Hematopoietic multipotent progenitor cell treated with erythropoietin and hydrocortisone succinate and interleukin-3 and kit ligand, for 17 days (in vitro differentiated cells): Measurements from ENCODE around the gene WDFY1.
"Not testable (repeated sequence)": the region's sequence is repeated elsewhere in the genome, so short reads cannot be mapped to it uniquely, and the experiment has no call there.

ENCODE experiments used
- DNase-seq: peaks from one replicate; pipeline ENCODE4 v3.0.0-alpha.2; 2015; ENCODE audit warnings: low spot score

WDFY1 gene

GRCh38 chr2:223896833-223897311 is 48.3 kb downstream of the WDFY1 start:
- no peak for DNase-seq

GRCh38 chr2:223894968-223895367 is 50.2 kb downstream of the WDFY1 start:
- DNase-seq = no peak

- DNase-seq = no peak
These were observed 51.1 kb downstream of the WDFY1 start for GRCh38 chr2:223894009-223894408.

GRCh38 chr2:223890721-223891120 is 54.4 kb downstream of the WDFY1 start:
- no peak for DNase-seq

GRCh38 chr2:223889229-223889628 is 55.9 kb downstream of the WDFY1 start:
- no peak for DNase-seq

DNA sequence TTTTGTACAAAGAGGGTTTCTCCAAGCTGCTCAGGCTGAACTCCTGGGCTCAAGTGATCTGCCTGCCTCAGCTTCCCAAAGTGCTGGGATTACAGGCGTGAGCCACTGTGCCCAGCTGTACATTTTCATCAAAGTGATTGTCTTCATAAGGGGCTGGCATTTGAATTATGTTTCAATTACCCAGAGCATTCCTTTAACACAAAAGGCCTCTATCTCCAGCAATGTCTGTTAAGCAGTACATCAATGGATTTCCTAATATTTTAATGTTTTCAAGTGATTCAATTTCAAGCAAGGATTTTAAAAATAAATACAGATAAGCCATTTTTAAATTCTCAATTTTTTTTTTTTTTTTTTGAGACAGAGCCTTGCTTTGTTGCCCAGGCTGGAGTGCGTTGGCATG is 56.9 kb downstream of the WDFY1 start:
- DNase-seq = no peak

DNA sequence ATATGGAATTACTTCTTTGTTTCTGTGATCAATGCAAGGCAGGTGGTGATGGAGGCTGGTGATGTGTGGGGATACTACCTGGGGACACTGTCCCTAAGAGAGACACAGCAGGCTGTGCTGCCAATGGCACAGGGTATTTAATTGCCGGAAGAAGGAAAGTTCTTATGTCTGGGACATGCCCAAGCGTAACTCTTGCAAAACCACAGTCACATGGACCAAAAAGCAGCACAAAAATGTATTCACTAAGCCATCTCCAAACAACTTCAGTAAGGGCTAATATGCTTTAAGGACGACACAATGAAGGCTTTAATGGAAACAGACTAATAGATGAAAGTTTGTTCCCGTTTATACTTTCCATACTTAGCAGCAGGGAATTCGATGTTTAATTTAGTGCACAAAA is 58.0 kb downstream of the WDFY1 start:
- DNase-seq = no peak

- DNase-seq = no peak
These were observed 58.4 kb downstream of the WDFY1 start for GRCh38 chr2:223886726-223887125.

GRCh38 chr2:223884399-223884798 is 60.7 kb downstream of the WDFY1 start:
- no peak for DNase-seq

DNA sequence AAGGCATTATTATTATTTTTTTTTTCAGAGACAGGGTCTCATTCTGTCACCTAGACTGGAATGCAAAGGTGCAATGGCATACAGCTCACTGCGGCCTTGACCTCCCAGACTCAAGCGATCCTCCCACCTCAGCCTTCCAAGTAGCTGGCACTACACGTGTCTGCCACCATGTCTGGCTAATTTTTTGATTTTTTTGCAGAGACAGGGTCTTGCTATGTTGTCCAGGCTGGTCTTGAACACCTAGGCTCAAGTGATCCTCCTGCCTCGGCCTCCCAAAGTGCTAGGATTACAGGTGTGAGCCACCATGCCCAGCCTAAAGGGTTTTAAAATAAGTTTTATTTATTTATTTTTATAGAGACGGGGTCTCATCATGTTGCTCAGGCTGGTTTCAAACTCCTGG is 62.4 kb downstream of the WDFY1 start:
- no peak for DNase-seq

DNA sequence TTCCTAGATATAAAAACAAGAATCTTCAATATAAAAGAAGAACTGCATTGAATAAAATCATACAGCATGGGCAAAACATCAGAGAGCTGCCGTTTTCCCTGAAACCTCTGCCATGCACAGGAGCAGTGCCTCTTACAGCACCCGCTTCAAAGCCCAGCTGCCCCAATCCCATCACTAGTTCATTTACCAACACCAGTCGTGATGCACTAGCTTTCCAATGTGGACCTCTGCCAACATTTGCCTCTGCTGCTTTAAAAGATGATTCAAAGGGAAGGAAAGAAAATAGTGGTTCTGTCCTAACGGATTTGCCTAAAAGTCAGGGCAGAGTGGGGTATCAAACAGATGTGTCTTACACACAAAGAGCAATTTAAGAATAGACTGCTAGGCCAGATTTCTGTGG is 64.3 kb downstream of the WDFY1 start:
- no peak for DNase-seq

DNA sequence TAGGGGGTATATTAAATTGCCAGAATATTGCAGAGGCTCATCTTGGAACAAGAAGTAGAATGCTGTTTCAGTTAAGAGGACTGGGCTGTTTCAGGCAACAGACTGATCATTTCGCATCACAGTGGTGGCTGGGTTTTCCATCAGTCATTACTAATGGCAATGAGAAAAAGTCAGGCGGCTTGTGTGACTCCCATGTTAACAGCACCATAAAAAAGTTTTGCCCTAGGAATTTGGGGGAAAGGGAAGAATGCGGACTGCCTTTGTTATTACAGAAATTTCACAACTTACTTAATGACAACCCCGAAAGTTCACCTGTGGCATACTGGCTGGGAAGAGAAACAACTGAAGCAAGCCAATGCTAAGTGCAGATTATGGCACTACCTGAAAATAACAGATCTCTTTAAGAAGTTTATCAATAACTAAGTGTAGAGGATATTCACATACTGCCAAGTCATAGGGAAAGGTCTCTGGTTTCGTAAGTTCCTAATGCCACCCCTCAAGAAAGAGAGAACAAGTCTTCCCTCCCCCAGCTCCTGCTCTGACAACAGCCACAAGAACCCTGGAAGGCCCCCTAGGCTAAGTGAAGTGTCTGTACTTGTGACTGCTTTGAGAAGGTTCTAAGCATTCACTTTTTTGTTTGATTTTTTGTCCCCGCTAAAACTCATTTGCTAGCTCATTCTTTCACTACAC is 67.3 kb downstream of the WDFY1 start:
- no peak for DNase-seq

- DNase-seq = no peak
These were observed 71.5 kb downstream of the WDFY1 start for GRCh38 chr2:223873672-223874071.

DNA sequence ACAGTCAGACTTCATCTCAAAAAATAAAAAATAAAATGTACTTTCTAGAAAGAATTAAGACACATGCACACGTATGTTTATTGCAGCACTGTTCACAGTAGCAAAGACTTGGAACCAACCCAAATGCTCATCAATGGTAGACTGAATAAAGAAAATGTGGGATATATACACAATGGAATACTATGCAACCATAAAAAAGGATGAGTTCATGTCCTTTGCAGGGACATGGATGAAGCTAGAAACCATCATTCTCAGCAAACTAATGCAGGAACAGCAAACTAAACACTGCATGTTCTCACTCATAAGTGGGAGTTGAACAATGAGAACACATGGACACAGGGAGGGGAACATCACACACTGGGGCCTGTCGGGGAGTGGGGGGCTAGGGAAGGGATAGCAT is 72.4 kb downstream of the WDFY1 start:
- not testable (repeated sequence) for DNase-seq

- not testable (repeated sequence) for DNase-seq
These were observed 73.5 kb downstream of the WDFY1 start for GRCh38 chr2:223871661-223872060.

- no peak for DNase-seq
These were observed 74.1 kb downstream of the WDFY1 start for GRCh38 chr2:223870840-223871611.

DNA sequence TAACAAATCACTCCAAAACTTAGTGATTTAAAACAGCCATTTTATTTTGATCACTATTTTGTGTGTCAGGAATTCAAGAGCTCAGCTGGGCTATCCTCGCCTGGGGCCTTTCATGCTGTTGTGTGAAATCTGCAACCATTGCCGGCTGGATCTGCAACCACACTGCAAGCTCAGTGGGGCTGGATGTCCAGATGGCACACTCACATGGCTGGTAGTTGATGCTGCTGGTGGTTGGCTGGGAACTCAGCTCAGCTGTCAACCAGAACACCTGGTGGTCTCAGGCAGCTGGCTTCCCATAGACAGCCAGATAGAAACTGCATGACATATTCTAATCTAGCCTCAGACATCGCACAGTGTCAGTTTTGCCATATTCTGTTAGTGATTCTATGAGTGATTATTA is 77.1 kb downstream of the WDFY1 start:
- no peak for DNase-seq

DNA sequence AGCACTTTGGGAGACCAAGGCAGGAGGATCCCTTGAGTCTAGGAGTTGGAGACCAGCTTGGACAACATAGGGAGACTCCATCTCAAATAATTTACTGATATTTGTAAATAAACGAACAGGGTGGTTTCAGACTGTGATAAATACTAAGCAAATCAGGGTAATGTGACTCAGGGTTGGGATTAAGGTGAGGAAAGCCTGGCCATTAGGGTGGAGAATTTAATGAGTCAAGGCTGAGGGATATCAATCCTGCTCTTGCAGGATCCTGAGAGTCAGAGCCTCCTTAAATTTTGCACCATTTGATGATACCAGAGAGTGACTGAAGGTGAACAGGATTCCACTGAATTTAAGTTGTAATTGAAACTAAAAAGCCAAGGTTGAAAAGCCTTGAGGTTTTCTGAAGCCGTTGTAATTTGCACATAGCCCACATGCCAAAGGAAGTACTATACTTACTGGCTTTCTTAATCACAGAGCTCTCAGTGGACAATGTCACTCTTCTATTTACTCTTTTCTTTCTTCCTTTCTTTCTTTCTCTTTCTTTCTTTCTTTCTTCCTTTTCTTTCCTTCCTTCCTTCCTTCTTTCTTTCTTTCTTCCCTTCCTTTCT is 79.1 kb downstream of the WDFY1 start:
- DNase-seq = no peak

- no peak for DNase-seq
These were observed 80.0 kb downstream of the WDFY1 start for GRCh38 chr2:223865124-223865523.

- no peak for DNase-seq
These were observed 81.6 kb downstream of the WDFY1 start for GRCh38 chr2:223863491-223863890.

GRCh38 chr2:223860809-223861738 is 84.1 kb downstream of the WDFY1 start:
- DNase-seq = no peak

DNA sequence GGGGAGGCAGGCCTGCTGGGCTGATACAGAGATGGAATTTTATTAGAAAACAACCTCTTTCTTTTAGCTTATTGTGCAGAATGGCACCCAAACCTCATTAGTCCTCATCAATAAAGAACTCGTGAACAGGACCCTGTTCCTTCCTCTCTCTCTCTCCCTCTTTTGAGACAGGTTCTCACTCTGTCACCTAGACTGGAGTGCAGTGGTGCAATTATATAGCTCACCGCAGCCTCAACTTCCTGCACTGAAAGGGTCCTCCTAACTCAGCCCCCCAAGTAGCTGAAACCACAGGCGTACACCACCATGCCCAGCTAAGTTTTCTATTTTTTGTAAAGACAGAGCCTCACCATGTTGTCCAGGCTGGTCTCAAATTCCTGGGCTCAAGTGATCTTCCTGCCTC is 86.1 kb downstream of the WDFY1 start:
- no peak for DNase-seq
